PC-3 (cell line): ENCODE data around the gene CFAP54.

ENCODE experiments used
- CTCF ChIP-seq: fragments of 300-600 bp; sonication (generic); conservative IDR thresholded peaks from 2 replicates; pipeline ENCODE4 v1.5.1; 2017; ENCODE audit warnings: antibody characterized with exemption, low read depth, mild to moderate bottlenecking, low read length
- EZH2phosphoT487 ChIP-seq: fragments of 300-600 bp; sonication (generic); IDR thresholded peaks from 2 replicates; pipeline ENCODE4 v1.6.1; 2018; ENCODE audit warnings: mild to moderate bottlenecking, antibody characterized with exemption, low read length, borderline replicate concordance

GRCh38 chr12:96879301-96879700 lies 389.9 kb downstream of the CFAP54 start:
- no peak for TF ChIP-seq EZH2phosphoT487
- no peak for TF ChIP-seq CTCF
